Osteoblast (primary cell): ENCODE results near the gene AP1G2. TPM values are rescaled to one million over a fixed set of nuclear protein-coding genes. Genes with fewer than 3 reads are reported as not detected.
"Not testable (repeated sequence)": the region's sequence is repeated elsewhere in the genome, so short reads cannot be mapped to it uniquely, and the experiment has no call there.

Source experiments
- DNase-seq: peaks from one replicate; pipeline ENCODE4 v3.0.0; 2011; ENCODE audit warnings: low spot score, mixed read lengths; ENCODE audit not compliant: insufficient read length; ENCODE audit errors: missing footprints
- H2AFZ ChIP-seq: 2 replicates; pipeline ENCODE4 v1.6.0; 2011; ENCODE audit warnings: mild to moderate bottlenecking, low read length
- H3K27ac ChIP-seq: 2 replicates; pipeline ENCODE4 v1.5.1; 2011; ENCODE audit warnings: mild to moderate bottlenecking, low read depth, low read length, moderate library complexity
- H3K27me3 ChIP-seq: 2 replicates; pipeline ENCODE4 v1.6.0; 2012; ENCODE audit warnings: mild to moderate bottlenecking, control low read depth, inconsistent platforms, low read length, moderate library complexity; ENCODE audit not compliant: insufficient read depth
- H3K36me3 ChIP-seq: 2 replicates; pipeline ENCODE4 v1.5.1; 2011; ENCODE audit warnings: mild to moderate bottlenecking, low read length, control low read depth, moderate library complexity; ENCODE audit not compliant: insufficient read depth
- H3K4me1 ChIP-seq: 2 replicates; pipeline ENCODE4 v1.5.1; 2011; ENCODE audit warnings: mild to moderate bottlenecking, low read length, control low read depth, moderate library complexity; ENCODE audit not compliant: insufficient read depth
- H3K4me2 ChIP-seq: 2 replicates; pipeline ENCODE4 v1.6.0; 2011; ENCODE audit warnings: mild to moderate bottlenecking, low read length; ENCODE audit not compliant: insufficient read depth
- H3K4me3 ChIP-seq: fragments of 200-600 bp; sonication (generic); 3 replicates; pipeline ENCODE4 v1.5.1; 2012; ENCODE audit warnings: mild to moderate bottlenecking, low read length, inconsistent platforms; ENCODE audit not compliant: insufficient read depth
- H3K79me2 ChIP-seq: 2 replicates; pipeline ENCODE4 v1.6.0; 2012; ENCODE audit warnings: mild to moderate bottlenecking, low read length, control low read depth, inconsistent platforms; ENCODE audit not compliant: insufficient read depth
- H3K9me3 ChIP-seq: 2 replicates; pipeline ENCODE4 v1.5.1; 2011; ENCODE audit warnings: low read depth, low read length, control low read depth
- H4K20me1 ChIP-seq: 2 replicates; pipeline ENCODE4 v1.6.0; 2012; ENCODE audit warnings: mild to moderate bottlenecking, low read length, control low read depth; ENCODE audit not compliant: insufficient read depth
- CTCF ChIP-seq: IDR thresholded peaks from 2 replicates; pipeline ENCODE4 v1.5.1; 2011; ENCODE audit warnings: mild to moderate bottlenecking, low read depth, low read length, moderate library complexity; ENCODE audit errors: extremely low read depth
- total RNA-seq: library from RNA; depleted of rRNA; stranded (reverse); fragments of >200 nt; gene quantifications from 2 replicates; pipeline ENCODE4 v1.2.3, GENCODE V29; 2012

The AP1G2 gene
- total RNA-seq, 1 donor = 10.9 TPM

- no peaks in the 10 kb centered on the region for H3K9me3 ChIP-seq
- no peak for DNase-seq
- H3K36me3 ChIP-seq = no peaks in the 10 kb centered on the region
- H4K20me1 ChIP-seq = no peaks in the 10 kb centered on the region
- H3K27ac ChIP-seq = no peak overlapping the region
- H3K79me2 ChIP-seq = no peaks in the 10 kb centered on the region
- no peaks in the 10 kb centered on the region for H3K4me1 ChIP-seq
- no peak for TF ChIP-seq CTCF
- H3K4me3 ChIP-seq = no peak overlapping the region
- no peak overlapping the region for H3K4me2 ChIP-seq
- H3K27me3 ChIP-seq = no peaks in the 10 kb centered on the region
- H2AFZ ChIP-seq = no peak overlapping the region
These were observed 22.0 kb upstream of the AP1G2 start for GRCh38 chr14:23589606-23590005.

- no peaks in the 10 kb centered on the region for H4K20me1 ChIP-seq
- no peak overlapping the region for H3K4me3 ChIP-seq
- H3K36me3 ChIP-seq = no peaks in the 10 kb centered on the region
- H3K27me3 ChIP-seq = no peaks in the 10 kb centered on the region
- no peaks in the 10 kb centered on the region for H3K4me1 ChIP-seq
- no peaks in the 10 kb centered on the region for H3K9me3 ChIP-seq
- no peak overlapping the region for H3K4me2 ChIP-seq
- no peak overlapping the region for H2AFZ ChIP-seq
- H3K79me2 ChIP-seq = no peaks in the 10 kb centered on the region
- TF ChIP-seq CTCF = peak; percentile 81
- peak; percentile 97 for DNase-seq
- no peak overlapping the region for H3K27ac ChIP-seq
These were observed 21.4 kb upstream of the AP1G2 start for GRCh38 chr14:23588884-23589598.

- not testable (repeated sequence) for H3K79me2 ChIP-seq, H3K27me3 ChIP-seq, H3K27ac ChIP-seq, H3K4me1 ChIP-seq, DNase-seq, H3K9me3 ChIP-seq, H2AFZ ChIP-seq, H3K4me3 ChIP-seq, H4K20me1 ChIP-seq, H3K4me2 ChIP-seq, H3K36me3 ChIP-seq
These were observed 17.1 kb upstream of the AP1G2 start for GRCh38 chr14:23584527-23585203.

GRCh38 chr14:23583761-23584526 is 16.4 kb upstream of the AP1G2 start:
- not testable (repeated sequence) for DNase-seq, H3K4me2 ChIP-seq, H3K4me1 ChIP-seq, H3K9me3 ChIP-seq, H2AFZ ChIP-seq, H3K27ac ChIP-seq, H3K79me2 ChIP-seq, H3K36me3 ChIP-seq, H4K20me1 ChIP-seq, H3K27me3 ChIP-seq, H3K4me3 ChIP-seq
